Heart right ventricle (tissue), 16 donors: ENCODE measurements around the gene SORCS3. TPM values are rescaled to one million over a fixed set of nuclear protein-coding genes. Genes with fewer than 3 reads are reported as not detected.

Experiments used
- ATAC-seq, 8 donors: fragments of 200-7000 bp; cut with Tn5 transposase; one replicate each; pipeline ENCODE4 v1.9.1; 2020; ENCODE audit warnings: mild to moderate bottlenecking in 8 of 8, moderate library complexity in 8 of 8, moderate number of reproducible peaks in 1 of 8
- DNase-seq, 2 donors: peaks; one replicate each; pipeline ENCODE4 v3.0.0-alpha.2; 2020
- H3K27ac ChIP-seq, 10 donors: fragments of 200-600 bp; sonication (generic) in 2 of 10; one replicate each; pipeline versions ENCODE4 v1.5.0 to v1.8.0; 2020 to 2022; ENCODE audit warnings: mild to moderate bottlenecking in 3 of 10
- H3K27me3 ChIP-seq, 7 donors: fragments of 200-600 bp; one replicate each; pipeline ENCODE4 v1.8.0; 2021 to 2022; ENCODE audit warnings: mild to moderate bottlenecking in 2 of 7
- H3K36me3 ChIP-seq, 9 donors: fragments of 200-600 bp; sonication (generic) in 1 of 9; one replicate each; pipeline versions ENCODE4 v1.5.0 to v1.8.0; 2020 to 2022; ENCODE audit warnings: mild to moderate bottlenecking in 2 of 9
- H3K4me1 ChIP-seq, 9 donors: fragments of 200-600 bp; sonication (generic) in 1 of 9; one replicate each; pipeline versions ENCODE4 v1.5.0 to v1.8.0; 2020 to 2022; ENCODE audit warnings: mild to moderate bottlenecking in 4 of 9
- H3K4me3 ChIP-seq, 10 donors: fragments of 200-600 bp; sonication (generic) in 2 of 10; one replicate each; pipeline versions ENCODE4 v1.5.0 to v1.8.0; 2020 to 2022; ENCODE audit warnings: mild to moderate bottlenecking in 7 of 10, moderate library complexity in 2 of 10
- H3K9me3 ChIP-seq, 11 donors: fragments of 200-600 bp in 10 of 11; sonication (generic) in 2 of 11; one replicate each; pipeline versions ENCODE4 v1.5.0 to v1.8.0; 2013 to 2022; ENCODE audit warnings: mild to moderate bottlenecking in 2 of 11, control low read depth in 1 of 11, moderate library complexity in 1 of 11
- WGBS, 2 donors: extraction: QIAGEN DNeasy Blood & Tissue Kit; methylation state at CpG; one replicate each; pipeline ENCODE4 v1.1.7; 2013; ENCODE audit warnings: inconsistent platforms in 1 of 2; 5-methylcytosine and 5-hydroxymethylcytosine counted together
- intact Hi-C, 10 donors: fragments of 100-400 bp; cut with DNase I; formaldehyde crosslinking; loops; one replicate each; pipeline versions ENCODE4 v1.11.1 to v1.14.2; 2022
- polyA plus RNA-seq, 2 donors: library from polyadenylated mRNA; stranded (reverse); fragments of 200-250 nt; gene quantifications; one replicate each; pipeline ENCODE4 v1.2.3, GENCODE V29; 2013
- total RNA-seq, 10 donors: library from RNA; stranded (reverse); fragmentation: NEBNext Ultra II Directional in 3 of 10; extraction: Animal tissue kit (Norgen Biotek cat#: 25700) in 3 of 10; gene quantifications; one replicate each; pipeline versions ENCODE4 v1.2.1 to v1.2.4, GENCODE V29; 2021 to 2023
- TF ChIP-seq, protein P1 (sequence below), 9 donors: fragments of 200-600 bp; sonication (generic) in 2 of 9; IDR thresholded peaks; one replicate each; pipeline versions ENCODE4 v1.5.0 to v1.8.0; 2021 to 2022; ENCODE audit warnings: antibody characterized with exemption in 9 of 9, mild to moderate bottlenecking in 5 of 9, moderate library complexity in 1 of 9
- donor health status: Arrhythmogenic right ventricular cardiomyopathy.
- donor health status: ischemic (EF 13 %, LVEDD 7.1; RV severe dilation, severe dysfunction).
- donor health status: healthy with polysubstance abuse.
- donor health status: DM: no; HTN: yes; CAD: no.
- donor health status: DM: no; HTN: no; CAD: no.
- donor health status: ischemic (EF 25% LVEDD 6.9; RV normal size, moderate dysfunction).
- donor health status: ischemic (EF 25% LVEDD 5.7; RV mildly dilated, moderate dysfunction).
- donor health status: healthy.
- donor health status: DM: yes; HTN: yes; CAD: no.
- donor health status: Ischemic cardiomyopathy.
- donor health status: ischemic (EF 35%, LVEDD 5.7; RV mildly dilated, moderate dysfunction).
- donor health status: nonischemic (EF 11% LVEDD 7.7; RV severe dilation, severe dysfunction).
- donor health status: DM: yes; HTN: yes; CAD: no.
- donor health status: PGD.
- donor health status: ischemic (EF 29% LVEDD 5.4; RV normal size, mild dysfunction).
- donor health status: nonischemic (EF 23%, LVEDD 6.1; RV moderate dilation, normal function).

SORCS3 gene
- total and polyA plus RNA-seq, 12 donors, result 0.01 to 0.09 (median 0.05) TPM; not detected in 4

DNA sequence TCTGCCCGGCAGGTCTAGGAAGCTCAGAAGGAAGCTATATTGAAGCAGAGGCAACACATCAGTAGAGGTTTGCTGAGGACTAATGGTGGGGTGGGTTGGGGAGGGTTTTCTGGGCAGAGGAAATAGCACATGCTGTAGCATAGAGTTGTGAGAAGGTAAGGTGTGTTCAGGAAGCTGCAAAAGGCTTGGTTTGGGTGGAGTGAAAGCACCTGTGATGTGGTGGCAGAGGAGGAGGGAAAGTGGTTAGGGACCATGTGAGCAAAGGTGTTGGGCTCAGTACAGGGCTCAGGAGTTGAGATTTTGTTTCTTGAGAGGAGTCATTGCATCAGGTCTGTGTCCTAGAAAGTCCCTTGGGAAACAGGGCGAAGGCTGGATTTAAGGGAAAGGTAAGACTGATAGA, 294.6 kb downstream of the SORCS3 start:
- TF ChIP-seq, protein P1, sequence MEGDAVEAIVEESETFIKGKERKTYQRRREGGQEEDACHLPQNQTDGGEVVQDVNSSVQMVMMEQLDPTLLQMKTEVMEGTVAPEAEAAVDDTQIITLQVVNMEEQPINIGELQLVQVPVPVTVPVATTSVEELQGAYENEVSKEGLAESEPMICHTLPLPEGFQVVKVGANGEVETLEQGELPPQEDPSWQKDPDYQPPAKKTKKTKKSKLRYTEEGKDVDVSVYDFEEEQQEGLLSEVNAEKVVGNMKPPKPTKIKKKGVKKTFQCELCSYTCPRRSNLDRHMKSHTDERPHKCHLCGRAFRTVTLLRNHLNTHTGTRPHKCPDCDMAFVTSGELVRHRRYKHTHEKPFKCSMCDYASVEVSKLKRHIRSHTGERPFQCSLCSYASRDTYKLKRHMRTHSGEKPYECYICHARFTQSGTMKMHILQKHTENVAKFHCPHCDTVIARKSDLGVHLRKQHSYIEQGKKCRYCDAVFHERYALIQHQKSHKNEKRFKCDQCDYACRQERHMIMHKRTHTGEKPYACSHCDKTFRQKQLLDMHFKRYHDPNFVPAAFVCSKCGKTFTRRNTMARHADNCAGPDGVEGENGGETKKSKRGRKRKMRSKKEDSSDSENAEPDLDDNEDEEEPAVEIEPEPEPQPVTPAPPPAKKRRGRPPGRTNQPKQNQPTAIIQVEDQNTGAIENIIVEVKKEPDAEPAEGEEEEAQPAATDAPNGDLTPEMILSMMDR (IDR thresholded peaks at IDR 0.05), result no peak
- no peaks in the 10 kb centered on the region for H3K4me1 ChIP-seq
- peaks cover 0 to 9% (median 0%) of the 10 kb centered on the region in 7 donors for H3K27me3 ChIP-seq
- WGBS, 2 donors, result 36 to 59% methylated on average over 2 of the region's 2 CpGs
- intact Hi-C loops, result no loop called here
- no peaks in the 10 kb centered on the region for H3K36me3 ChIP-seq
- no peak overlapping the region for H3K4me3 ChIP-seq
- ATAC-seq (no peak), DNase-seq (no peak)
- H3K9me3 ChIP-seq, result no peaks in the 10 kb centered on the region
- H3K27ac ChIP-seq, result no peak overlapping the region

DNA sequence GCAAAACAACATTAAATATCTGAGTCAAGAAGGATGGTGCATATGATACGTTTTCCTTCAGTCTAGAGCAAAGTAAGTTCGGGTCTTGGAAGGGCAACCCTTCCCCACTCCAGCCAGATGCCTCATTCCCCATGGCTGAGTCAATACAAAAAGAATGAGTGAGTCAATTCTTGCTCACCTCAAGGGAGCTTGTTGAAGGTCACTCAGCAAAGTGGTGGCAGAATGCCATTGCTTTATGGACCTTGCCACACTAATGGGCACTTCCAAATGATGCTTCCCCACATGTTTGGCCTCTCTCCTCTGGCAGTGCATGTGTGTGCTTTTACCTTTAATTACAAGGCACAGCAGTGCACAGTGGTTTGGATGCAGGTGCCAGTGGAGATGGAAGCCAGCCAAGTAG, 296.5 kb downstream of the SORCS3 start:
- DNase-seq, result no peak
- peak in 2 of 8 donors; percentile 22 to 67 for ATAC-seq
- Histone ChIP-seq H3K27ac (no peak overlapping the region), H3K9me3 (no peaks in the 10 kb centered on the region), H3K27me3 (peaks cover 0 to 9% (median 0%) of the 10 kb centered on the region in 7 donors), H3K4me3 (no peak overlapping the region), H3K4me1 (no peaks in the 10 kb centered on the region), H3K36me3 (no peaks in the 10 kb centered on the region)
- intact Hi-C loops, result no loop called here
- WGBS, 2 donors, result 52 to 59% methylated on average over 2 of the region's 2 CpGs
- TF ChIP-seq, protein P1 (IDR thresholded peaks at IDR 0.05), result no peak

DNA sequence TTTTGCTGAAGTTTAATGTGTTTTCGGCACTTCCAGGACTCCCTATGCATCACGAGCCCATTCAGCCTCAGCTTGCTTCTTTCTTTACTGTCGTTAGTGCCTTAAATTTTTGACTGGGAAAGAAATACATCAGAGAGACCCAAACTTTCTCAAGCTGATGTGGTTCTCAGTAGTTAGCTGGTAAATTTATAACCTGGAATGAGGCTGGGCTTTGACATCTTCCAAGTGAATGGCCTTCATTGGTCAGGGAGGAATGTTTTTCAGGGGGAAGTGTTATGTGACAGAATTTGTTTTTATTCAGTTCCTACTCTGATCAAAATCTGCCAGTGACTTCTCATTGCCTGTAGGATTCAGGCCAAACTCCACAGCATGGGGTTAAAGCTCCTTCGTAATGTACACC, 296.9 kb downstream of the SORCS3 start:
- Histone ChIP-seq H3K27ac (no peak overlapping the region), H3K27me3 (peaks cover 0 to 9% (median 0%) of the 10 kb centered on the region in 7 donors), H3K4me3 (no peak overlapping the region), H3K4me1 (no peaks in the 10 kb centered on the region), H3K36me3 (no peaks in the 10 kb centered on the region), H3K9me3 (no peaks in the 10 kb centered on the region)
- 79 to 86% methylated on average over 4 of the region's 4 CpGs for WGBS, 2 donors
- no peak for DNase-seq
- TF ChIP-seq, protein P1 (IDR thresholded peaks at IDR 0.05), result no peak
- intact Hi-C loops, result no loop called here
- ATAC-seq, result no peak

DNA sequence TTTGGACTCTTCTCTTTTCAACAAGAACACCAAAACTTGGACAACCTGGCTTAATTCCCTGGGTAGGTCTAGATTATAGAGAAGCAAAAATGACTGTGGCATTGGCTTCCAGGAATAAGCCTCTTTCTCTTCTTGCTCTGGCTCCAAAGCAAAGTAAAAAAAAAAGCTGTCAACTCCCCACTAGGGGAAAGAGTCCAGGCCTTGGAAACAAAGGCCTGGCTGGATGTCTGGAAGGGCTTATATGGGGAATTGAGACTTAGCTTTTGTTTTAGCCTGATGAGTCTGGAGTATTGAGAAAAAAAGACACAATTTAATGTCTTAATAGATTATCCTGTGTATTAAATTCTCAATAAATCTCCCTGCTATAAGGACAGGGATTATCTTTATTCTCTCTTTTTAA, 300.6 kb downstream of the SORCS3 start:
- Histone ChIP-seq H3K36me3 (no peaks in the 10 kb centered on the region), H3K27me3 (no peaks in the 10 kb centered on the region), H3K9me3 (no peaks in the 10 kb centered on the region), H3K4me3 (no peak overlapping the region), H3K4me1 (no peaks in the 10 kb centered on the region), H3K27ac (no peak overlapping the region)
- DNase-seq, result no peak
- ATAC-seq, result no peak
- TF ChIP-seq, protein P1 (IDR thresholded peaks at IDR 0.05), result no peak
- intact Hi-C loops, result no loop called here
